KG1 (cell line): ENCODE data around the gene SLC6A20.

Experiments
- DNase-seq: peaks from one replicate; lab custom pipeline; 2025; lab: John Stamatoyannopoulos, UW

Gene SLC6A20

GRCh38 chr3:45777746-45778386 lies 18.5 kb downstream of the SLC6A20 start:
- DNase-seq = no peak

GRCh38 chr3:45777111-45777745 lies 19.1 kb downstream of the SLC6A20 start:
- no peak for DNase-seq

- no peak for DNase-seq
Measured at GRCh38 chr3:45776611-45777010, 19.7 kb downstream of the SLC6A20 start.

- DNase-seq = no peak
Measured at GRCh38 chr3:45776301-45776595, 20.1 kb downstream of the SLC6A20 start.

- no peak for DNase-seq
Measured at GRCh38 chr3:45775571-45776300, 20.6 kb downstream of the SLC6A20 start.

GRCh38 chr3:45774581-45775521 lies 21.5 kb downstream of the SLC6A20 start:
- DNase-seq = no peak

GRCh38 chr3:45773714-45774449 lies 22.5 kb downstream of the SLC6A20 start:
- DNase-seq = no peak

- no peak for DNase-seq
Measured at GRCh38 chr3:45773072-45773471, 23.3 kb downstream of the SLC6A20 start.

- DNase-seq = no peak
Measured at GRCh38 chr3:45772341-45773035, 23.8 kb downstream of the SLC6A20 start.

- no peak for DNase-seq
Measured at GRCh38 chr3:45771831-45772230, 24.5 kb downstream of the SLC6A20 start.

GRCh38 chr3:45771166-45771775 lies 25.1 kb downstream of the SLC6A20 start:
- DNase-seq = no peak

GRCh38 chr3:45765958-45766357 lies 30.4 kb downstream of the SLC6A20 start:
- no peak for DNase-seq

- no peak for DNase-seq
Measured at GRCh38 chr3:45765266-45765851, 31.0 kb downstream of the SLC6A20 start.

GRCh38 chr3:45763303-45763675 lies 33.0 kb downstream of the SLC6A20 start:
- no peak for DNase-seq

- DNase-seq = no peak
Measured at GRCh38 chr3:45762647-45763302, 33.6 kb downstream of the SLC6A20 start.

- no peak for DNase-seq
Measured at GRCh38 chr3:45761831-45762230, 34.5 kb downstream of the SLC6A20 start.

- no peak for DNase-seq
Measured at GRCh38 chr3:45760878-45761711, 35.2 kb downstream of the SLC6A20 start.

GRCh38 chr3:45759851-45760250 lies 36.5 kb downstream of the SLC6A20 start:
- DNase-seq = no peak

GRCh38 chr3:45758871-45759270 lies 37.5 kb downstream of the SLC6A20 start:
- DNase-seq = no peak
